Gastrocnemius medialis (tissue), 4 donors: ENCODE data around the gene ASB16.

Source experiments
- POLR2A ChIP-seq, 2 donors: fragments of 450-650 bp; IDR thresholded peaks; one replicate each; pipeline ENCODE4 v1.6.1; 2017; ENCODE audit warnings: antibody characterized with exemption in 2 of 2, mild to moderate bottlenecking in 2 of 2, moderate library complexity in 2 of 2
- TF ChIP-seq, protein P1 (sequence below), 5 experiments: fragments of 450-650 bp in 3 of 5; fragments of 200-600 bp in 2 of 5; sonication (generic) in 2 of 5; IDR thresholded peaks in 4 of 5; conservative IDR thresholded peaks in 1 of 5; 1 replicate in 4 of 5; 2 replicates in 1 of 5; pipeline ENCODE4 v1.5.1; 2016 to 2019; ENCODE audit warnings: antibody characterized with exemption in 5 of 5, mild to moderate bottlenecking in 3 of 5, moderate library complexity in 3 of 5

DNA sequence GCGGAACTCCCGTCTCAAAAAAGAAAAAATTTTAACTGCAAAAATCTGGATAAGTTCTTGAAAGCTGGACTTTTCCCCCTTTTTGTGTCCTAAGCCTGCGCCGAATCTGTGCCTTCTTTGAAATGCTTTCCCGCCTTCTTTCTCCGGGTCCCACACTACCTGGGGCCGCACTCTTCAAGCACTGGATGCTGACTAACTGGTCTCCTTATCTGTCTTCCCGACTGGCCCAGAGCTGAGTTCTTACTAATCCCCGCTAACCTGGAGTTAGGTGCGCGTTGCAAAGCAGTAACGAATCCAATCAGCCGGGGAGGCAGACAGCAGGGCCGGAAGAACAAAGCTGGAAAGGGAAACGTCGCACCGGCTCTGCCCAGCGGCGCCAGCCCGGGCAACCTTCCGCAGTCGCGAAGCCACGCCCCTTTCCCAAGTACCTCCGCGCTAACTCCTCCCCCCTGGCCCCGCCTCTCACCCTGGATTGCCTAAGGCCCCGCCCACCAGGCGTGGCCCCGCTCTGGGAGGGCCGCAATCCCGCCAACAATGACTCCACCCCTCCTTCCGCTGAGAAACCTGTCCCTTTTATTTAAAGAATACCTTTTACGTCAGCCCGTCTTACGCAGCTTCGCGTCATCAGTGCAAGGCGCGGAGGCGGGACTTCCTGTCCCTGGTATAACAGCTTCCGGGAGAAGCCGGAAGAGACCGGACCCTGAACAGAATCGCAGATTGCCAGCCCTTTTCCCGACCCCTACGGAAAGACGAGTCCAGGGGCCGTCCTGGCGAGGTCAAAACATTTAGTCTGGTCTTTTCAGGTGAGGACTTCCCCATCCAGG is 16.0 kb downstream of the ASB16 start, which contains the start of gene TMUB2:
- TF ChIP-seq, protein P1, sequence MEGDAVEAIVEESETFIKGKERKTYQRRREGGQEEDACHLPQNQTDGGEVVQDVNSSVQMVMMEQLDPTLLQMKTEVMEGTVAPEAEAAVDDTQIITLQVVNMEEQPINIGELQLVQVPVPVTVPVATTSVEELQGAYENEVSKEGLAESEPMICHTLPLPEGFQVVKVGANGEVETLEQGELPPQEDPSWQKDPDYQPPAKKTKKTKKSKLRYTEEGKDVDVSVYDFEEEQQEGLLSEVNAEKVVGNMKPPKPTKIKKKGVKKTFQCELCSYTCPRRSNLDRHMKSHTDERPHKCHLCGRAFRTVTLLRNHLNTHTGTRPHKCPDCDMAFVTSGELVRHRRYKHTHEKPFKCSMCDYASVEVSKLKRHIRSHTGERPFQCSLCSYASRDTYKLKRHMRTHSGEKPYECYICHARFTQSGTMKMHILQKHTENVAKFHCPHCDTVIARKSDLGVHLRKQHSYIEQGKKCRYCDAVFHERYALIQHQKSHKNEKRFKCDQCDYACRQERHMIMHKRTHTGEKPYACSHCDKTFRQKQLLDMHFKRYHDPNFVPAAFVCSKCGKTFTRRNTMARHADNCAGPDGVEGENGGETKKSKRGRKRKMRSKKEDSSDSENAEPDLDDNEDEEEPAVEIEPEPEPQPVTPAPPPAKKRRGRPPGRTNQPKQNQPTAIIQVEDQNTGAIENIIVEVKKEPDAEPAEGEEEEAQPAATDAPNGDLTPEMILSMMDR (IDR thresholded peaks at IDR 0.05 in 4 of 5, conservative IDR thresholded peaks at IDR 0.05 in 1 of 5) = no peak
- peak; percentile 74 to 77 for TF ChIP-seq POLR2A (IDR thresholded peaks at IDR 0.05)
